NCI-H2171 treated with DMSO at 0.1 percent for 48 hours (cell line): ENCODE results near the gene TAPBPL.
"Not testable (repeated sequence)": the region's sequence is repeated elsewhere in the genome, so short reads cannot be mapped to it uniquely, and the experiment has no call there.

ENCODE experiments used
- DNase-seq: peaks from one replicate; lab custom pipeline; 2025; lab: John Stamatoyannopoulos, UW

The TAPBPL gene

DNA sequence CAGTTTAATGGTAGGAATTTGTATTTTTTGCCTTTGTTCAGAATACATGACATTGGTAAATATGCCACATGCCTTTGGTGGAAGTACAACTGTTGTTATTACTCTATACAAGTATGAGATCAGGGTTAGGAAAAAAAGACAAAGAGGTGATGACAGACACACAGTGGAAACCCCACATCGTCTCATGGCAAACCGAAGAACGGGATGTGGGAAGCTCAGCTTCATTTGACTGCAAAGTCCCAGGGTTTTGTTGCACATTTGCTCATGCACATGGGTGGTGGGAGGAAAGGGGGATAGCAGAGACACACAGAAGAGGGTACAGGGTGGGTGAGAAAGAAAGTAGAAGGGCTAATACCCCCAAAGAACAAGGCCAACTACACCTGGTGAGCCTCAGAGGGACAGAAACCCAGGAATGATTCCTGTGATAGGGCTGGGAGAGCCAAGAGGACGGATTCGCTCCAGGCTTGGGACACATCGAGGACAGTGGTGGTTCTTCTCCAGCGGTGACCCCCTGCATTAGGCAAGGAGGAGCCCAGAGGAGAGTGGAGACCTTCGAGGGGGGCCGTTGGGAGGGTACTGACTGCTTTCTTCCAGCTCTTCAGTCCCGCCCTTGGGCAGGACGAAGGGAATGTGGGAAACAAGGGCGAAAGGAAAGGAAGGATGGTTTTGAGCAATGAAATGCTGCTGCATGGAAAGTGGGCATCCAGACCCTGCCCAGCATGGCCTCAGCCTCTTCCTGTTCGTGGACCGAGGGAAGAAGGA is 10.6 kb downstream of the TAPBPL start:
- DNase-seq = no peak

DNA sequence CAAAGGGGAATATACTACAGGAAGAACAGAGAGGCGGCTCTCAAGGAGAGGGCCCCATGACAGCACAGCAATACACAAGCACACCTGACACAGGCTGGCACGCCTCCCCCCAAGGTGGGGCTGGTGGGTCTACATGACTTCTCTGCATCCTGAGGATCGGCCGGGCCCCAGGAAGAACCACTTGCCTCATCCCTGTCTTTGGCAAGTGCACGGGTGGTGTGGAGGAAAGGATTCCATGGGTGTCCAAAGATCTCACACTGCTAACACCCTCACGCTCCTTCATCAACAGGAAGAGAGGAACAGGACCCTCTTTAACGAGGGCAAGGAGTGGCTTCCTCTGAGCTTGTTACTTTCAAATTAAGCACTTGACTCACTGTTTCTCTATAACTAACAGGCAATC is 11.4 kb downstream of the TAPBPL start:
- DNase-seq = no peak

DNA sequence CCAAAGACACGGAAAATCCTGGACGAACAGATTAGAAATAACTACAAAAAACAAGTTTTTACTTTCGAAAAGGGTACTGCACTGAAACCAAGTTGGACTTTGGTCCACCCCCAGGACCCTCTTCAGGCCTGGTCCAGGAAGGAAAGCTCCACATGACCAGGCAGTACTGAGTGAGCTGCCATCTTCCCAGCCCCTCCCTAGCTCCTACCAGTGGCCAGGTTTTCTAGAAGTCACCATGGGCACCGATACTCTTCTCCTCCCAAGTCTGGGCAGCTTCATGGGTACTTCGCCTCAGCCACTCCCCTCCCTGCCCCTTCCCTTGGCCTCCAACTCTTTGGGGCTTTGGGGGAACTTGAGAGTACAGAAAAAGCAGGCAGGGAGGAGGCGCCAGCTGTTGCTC is 12.0 kb downstream of the TAPBPL start:
- no peak for DNase-seq

DNA sequence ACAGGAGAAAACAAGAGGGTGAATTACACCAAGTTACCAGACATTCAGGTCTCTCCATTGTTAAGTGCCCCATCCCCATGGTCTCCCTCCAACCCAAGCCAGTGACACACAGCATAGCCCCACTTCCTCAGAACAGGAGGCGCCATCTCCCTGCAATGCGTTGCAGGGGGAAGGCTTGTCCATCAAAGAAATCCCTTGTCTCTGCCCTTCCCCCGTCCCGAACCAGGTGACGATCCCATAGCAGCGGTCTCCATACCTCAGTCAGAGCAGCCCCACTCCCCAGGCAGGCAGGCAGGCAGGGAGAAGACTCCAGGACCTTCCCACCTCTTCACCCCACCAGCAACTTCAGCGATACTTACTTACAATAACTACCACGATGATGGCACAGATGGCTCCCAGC is 12.7 kb downstream of the TAPBPL start:
- no peak for DNase-seq

DNA sequence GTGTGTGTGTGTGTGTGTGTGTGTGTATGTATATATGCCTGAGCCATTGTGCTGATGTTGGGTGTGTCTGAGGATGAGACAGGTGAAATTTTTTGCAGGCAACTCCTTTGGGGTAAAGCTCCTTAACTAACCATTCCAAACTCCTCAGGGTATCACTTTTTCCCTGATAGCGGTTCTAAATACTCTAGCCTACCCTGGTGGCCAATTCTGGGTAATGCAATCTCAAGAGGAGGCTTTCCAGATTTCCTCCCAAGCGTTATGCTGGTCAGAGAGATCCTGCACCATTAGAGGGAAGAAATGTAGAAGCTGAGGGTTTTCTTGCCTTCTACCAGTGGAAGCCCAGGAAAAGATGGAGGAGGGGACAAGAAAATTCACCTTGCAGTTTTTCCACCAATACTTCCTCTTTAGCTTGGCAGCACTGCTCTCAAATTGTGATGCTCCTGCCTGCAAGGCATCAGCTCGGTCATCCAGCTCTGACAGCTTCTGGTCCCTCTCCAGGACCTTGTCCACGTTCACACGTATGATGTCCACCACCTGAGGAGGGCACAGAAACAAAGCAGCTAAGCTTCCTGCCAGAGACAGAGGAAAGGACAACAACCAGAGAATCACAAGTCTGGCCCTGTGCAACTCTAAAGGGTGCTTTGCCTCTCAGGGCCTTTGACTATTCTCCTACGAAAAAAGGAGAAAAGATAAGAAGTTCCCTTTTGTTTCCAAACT is 13.8 kb downstream of the TAPBPL start:
- peak; percentile 88 for DNase-seq

DNA sequence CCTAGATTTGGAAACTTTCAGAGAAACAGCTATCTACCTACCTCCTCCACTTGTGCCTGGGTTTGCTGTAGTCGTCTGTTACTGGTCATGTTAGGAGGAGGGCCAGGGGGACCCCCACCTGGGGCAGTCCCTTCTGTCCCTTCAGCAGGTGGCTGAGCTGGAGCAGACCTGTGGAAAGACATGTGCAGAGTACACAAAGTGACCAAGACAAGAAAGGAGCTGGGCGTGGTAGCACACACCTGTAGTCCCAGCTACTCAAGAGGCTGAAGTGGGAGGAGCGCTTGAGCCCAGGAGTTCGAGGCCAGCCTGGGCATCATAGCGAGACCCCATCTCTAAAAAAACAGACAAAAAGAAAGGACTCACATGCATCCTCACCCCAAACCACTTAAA is 14.3 kb downstream of the TAPBPL start:
- DNase-seq = no peak

DNA sequence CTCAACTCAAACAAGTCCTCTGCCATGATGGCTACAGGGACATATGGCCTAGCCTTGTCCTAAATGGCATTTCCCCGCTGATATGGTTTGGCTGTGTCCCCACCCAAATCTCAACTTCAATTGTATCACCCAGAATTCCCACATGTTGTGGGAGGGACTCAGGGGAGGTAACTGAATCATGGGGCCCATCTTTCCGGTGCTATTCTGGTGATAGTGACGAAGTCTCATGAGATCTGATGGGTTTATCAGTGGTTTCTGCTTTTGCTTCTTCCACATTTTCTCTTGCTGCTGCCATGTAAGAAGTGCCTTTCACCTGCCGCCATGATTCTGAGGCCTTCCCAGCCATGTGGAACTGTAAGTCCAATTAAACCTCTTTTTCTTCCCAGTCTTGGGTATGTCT is 14.9 kb downstream of the TAPBPL start:
- not testable (repeated sequence) for DNase-seq

DNA sequence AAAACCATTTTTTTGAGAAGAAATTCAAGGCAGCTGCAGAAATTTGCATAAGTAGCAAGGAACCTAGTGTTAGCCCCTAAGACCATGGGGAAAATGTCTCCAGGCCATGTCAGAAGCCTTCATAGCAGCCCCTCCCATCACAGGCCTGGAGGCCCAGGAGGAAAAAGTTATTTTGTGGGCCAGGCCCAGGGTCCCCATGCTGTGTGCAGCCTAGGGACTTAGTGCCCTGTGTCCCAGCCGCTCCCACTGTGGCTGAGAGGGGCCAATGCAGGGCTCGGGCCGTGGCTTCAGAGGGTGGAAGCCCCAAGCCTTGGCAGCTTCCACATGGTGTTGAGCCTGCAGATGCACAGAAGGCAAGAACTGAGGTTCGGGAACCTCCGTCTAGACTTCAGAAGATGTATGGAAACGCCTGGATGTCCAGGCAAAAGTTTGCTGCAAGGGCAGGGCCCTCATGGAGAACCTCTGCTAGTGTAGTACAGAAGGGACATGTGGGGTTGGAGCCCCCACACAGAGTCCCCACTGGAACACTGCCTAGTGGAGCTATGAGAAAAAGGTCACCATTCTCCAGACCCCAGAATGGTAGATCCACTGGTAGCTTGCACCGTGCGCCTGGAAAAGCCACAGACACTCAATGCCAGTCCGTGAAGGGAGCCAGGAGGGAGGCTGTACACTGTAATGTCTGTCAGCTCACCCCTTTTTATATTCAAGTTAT is 15.9 kb downstream of the TAPBPL start:
- not testable (repeated sequence) for DNase-seq

DNA sequence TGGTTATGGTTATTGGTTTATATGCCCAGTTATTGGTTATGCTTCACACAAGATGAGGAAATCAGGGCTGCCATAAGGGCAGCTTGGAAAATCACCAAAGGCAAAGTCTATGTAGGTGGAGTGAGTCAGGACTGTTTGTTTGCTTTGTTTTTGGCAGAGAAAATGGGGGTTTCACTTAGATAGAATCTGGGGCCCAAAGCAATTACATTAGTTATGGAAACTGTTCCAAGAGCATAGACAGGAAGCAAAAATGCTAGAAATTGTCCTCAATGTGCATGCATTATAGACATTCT is 16.4 kb downstream of the TAPBPL start:
- DNase-seq = no peak

DNA sequence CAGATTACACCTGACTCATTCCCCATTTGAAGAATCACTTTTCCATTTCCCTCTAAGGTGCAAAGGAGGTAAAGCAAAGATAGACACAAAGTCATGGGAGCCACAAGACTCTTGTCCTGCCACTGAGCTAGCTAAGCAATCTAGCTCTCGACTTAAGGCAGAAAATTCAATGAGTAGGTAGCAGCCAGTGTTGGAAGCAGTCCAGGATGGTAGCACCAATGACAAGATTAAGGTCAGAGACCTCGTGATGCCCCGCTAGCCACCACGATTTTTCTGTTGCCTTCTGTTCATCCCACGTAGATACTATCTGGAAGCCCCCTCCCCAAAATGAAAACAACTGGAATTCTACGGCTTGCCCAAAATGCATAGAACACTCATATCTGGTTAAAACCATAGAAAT is 17.2 kb downstream of the TAPBPL start:
- DNase-seq = no peak

DNA sequence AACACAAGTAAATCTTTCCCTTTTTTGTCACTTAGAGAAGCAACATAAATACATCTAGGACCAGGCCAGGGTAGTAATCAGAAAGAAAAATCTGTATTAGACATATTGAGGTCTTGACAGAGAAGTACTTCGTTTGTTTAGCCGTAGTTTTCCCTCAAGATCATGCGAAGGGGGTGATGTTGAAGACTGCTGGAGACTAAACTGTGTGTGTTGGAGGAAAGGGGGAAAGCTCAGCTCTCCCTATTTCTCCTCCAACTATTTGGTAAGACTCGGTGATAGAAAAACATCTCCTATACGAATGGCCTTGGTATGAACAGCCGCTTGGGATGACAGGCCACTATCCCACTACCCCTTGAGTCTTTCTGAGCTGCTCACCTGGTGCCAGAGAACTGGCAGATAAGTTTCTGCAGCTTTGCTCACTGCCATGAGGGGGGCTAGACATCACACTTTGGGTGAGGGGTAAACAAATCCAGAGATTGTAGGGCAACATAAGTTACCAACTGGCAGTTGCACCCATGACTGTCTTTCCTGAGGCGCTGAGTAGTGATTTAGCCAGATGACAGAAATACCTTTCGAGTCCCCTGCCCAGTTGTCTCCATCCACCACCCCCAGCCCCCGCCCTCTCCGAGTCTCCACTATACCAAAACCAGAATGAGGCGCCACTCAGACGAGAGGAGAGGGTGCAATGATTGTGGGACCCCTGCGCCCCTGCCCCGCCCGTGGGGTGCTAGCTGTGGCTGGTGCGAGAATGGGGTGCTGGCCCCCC is 17.9 kb downstream of the TAPBPL start:
- no peak for DNase-seq

DNA sequence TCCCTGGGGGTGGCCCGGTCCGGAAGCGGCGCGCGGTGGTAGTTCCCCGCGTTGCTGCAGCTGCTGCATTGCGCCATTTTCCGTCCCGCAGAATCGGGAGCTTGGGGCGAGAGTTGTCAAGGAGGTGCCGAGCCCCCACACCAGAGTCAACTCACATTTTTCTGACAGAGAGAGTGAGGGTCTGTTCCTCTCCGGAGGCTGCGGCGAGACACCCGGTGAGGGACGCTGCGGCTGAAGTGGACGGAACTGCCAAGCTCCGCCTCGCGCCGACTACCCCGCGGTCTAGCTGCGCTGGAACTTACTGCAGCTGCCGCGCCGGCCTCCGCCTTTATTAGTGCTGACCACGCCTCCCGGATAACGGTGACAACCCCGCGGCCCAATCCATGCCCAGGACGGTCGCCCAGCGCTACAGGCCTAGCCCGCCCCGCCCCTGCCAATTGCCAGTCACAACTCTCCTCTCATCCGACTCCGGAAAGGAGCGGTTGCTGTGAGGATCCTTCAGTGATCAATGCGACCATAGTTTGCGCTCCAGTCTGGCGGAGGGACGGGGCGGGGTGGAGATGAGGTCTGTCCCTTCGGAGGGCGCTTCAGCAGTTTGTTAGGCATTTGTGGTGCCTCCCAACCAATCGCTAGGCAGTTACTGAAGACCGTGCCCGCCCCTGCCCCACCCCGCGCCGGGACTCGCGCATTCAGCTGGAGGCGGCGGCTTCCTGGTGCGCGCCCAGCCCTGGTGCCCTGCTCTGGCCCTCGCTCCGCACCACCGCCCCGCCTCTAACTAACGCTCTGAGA is 18.7 kb downstream of the TAPBPL start, which contains the start of gene VAMP1:
Gene VAMP1, minus strand, starts transcription at position 303 of the 789 bp plus-strand sequence. Its CDS starts 146 bp downstream, at position 157.
- DNase-seq = peak; percentile 100

DNA sequence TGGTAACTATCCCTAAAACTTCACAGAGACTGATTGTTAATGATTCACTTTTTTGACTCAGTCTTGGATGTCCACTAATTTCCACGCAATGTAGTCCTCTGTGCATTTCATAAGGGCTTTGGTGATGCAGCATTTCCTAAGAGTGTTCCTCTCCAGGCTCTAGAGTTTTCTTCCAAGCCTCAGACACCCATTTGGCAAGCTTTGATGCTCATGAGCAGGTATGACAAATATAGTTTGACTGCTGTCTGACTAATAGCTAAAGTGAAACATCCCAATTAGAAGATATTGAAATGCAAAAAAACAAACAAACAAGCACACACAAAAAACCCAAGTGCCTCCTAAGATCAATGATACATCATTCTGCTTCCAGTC is 20.1 kb downstream of the TAPBPL start:
- no peak for DNase-seq

DNA sequence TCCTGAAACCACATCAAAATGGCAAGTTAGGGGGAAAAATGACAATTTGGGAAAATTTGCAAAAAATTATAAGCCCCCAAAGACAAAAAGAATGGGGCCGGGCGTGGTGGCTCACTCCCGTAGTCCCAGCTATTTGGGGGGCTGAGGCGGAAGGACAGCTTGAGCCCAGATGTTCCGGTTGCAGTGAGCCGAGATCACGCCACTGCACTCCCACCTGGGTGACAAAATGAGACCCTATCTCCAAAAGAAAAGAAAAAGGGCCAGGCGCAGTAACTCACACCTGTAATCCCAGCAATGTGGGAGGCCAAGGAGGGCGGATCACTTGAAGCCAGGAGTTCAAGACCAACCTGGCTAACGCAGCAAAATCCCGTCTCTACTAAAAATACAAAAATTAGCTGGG is 20.6 kb downstream of the TAPBPL start:
- no peak for DNase-seq

DNA sequence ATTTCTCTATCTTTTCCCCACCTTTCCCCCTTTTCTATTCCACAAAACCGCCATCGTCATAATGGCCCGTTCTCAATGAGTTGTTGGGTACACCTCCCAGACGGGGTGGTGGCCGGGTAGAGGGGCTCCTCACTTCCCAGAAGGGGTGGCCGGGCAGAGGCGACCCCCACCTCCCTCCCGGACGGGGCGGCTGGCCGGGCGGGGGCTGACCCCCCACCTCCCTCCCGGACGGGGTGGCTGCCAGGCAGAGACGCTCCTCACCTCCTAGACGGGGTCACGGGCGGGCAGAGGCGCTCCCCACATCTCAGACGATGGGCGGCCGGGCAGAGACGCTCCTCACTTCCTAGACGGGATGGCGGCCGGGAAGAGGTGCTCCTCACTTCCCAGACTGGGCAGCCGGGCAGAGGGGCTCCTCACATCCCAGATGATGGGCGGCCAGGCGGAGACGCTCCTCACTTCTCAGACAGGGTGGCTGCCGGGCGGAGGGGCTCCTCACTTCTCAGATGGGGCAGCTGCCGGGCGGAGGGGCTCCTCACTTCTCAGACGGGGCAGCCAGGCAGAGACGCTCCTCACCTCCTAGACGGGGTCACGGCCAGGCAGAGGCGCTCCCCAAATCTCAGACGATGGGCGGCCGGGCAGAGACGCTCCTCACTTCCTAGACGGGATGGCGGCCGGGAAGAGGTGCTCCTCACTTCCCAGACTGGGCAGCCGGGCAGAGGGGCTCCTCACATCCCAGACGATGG is 23.6 kb downstream of the TAPBPL start:
- not testable (repeated sequence) for DNase-seq

DNA sequence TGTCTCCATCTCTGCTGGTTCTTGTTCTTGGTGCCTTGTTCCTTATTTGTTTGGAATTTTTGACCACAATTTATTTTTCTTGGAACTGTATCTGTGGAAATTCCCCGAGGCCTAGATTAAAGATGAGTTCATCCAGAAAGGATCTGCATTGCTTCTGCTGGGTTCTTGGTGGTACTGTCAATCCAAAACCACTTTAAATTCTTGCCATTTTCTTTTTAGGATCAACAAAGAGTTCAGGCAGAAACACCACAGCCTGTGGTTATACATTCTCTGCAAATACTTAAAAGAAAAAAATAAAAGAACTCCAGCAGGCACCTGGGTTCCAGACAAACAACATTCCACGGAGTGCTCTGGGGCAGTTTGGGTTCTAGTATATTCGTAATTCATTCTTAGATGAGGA is 24.6 kb downstream of the TAPBPL start:
- no peak for DNase-seq

DNA sequence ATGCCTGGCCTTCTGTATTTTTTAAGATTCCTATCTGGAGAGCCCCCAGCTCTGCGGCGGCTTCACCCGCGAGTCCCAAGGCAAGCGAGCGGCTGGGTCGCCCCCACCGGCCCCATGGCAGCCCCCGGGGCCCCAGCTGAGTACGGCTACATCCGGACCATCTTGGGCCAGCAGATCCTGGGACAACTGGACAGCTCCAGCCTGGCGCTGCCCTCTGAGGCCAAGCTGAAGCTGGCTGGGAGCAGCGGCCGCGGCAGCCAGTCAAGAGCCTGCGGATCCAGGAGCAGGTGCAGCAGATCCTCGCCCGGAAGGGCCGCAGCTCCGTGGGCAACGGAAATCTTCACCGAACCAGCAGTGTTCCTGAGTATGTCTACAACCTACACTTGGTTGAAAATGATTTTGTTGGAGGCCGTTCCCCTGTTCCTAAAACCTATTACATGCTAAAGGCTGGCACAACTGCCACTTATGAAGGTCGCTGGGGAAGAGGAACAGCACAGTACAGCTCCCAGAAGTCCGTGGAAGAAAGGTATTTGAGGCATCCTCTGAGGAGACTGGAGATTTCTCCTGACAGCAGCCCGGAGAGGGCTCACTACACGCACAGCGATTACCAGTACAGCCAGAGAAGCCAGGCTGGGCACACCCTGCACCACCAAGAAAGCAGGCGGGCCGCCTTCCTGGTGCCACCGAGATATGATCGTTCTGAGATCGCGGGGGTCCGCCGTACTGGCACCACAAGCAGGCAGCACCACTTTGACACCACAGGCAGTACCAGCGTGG is 25.9 kb downstream of the TAPBPL start:
- DNase-seq = not testable (repeated sequence)

DNA sequence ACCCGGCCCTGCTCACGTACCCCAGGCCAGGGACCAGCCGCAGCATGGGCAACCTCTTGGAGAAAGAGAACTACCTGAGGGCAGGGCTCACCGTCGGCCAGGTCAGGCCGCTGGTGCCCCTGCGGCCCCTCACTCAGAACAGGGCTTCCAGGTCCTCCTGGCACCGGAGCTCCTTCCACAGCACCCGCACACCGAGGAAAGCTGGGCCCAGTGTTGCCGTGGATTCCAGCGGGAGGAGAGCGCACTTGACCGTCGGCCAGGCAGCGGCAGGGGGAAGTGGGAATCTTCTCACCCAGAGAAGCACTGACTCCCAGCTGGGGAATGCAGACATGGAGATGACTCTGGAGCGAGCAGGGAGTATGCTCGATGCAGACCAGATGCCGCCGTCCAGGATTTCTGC is 26.6 kb downstream of the TAPBPL start:
- no peak for DNase-seq

DNA sequence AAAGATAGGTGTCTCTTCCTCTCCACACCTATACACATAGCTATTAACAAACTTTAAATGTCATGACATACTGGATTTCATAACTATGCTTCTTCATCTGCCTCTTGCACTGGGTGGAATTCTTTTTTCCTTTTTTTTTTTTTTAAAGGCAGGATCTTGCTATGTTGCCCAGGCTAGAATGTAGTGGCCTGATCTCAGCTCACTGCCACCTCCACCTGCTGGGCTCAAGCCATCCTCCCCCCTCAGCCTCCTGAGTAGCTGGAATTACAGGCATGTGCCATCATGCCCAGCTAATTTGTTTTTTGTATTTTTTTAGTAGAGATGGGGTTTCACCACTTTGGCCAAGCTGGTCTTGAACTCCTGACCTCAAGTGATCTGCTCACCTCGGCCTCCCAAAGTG is 36.4 kb downstream of the TAPBPL start:
- no peak for DNase-seq

DNA sequence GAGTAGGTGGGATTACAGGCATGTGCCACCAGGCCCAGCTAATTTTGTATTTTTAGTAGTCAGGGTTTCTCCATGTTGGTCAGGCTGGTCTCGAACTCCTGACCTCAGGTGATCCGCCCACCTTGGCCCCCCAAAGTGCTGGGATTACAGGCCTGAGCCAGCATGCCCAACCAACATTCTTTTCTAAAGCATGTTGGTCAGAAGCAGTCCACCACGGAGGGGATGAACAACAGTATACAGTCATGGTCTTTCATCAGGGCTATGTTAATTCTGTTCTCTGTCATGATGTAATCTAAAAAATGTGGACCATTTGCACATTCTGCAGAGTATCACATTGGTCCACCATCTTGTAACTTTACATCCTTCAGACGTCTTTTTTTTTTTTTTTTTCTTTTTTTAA is 37.6 kb downstream of the TAPBPL start:
- no peak for DNase-seq
